ENCODE results near the gene NRXN2. TPM values are rescaled to one million over a fixed set of nuclear protein-coding genes. Genes with fewer than 3 reads are reported as not detected.
A peak's percentile ranks its signal among the peaks of the same experiment; 100 is the strongest.

Gene NRXN2
- total RNA-seq, 1 donor from 2014 or later = 2.2 TPM

GRCh38 chr11:64731601-64732000 lies 8.6 kb upstream of the NRXN2 start:
- Histone ChIP-seq H3K4me2 (no peak overlapping the region), H3F3A (ENCODE audit: low read depth) (peaks cover 19% of the 10 kb centered on the region), H3K36me3 (no peaks in the 10 kb centered on the region), H3K79me2 (ENCODE audit: low read depth) (no peaks in the 10 kb centered on the region), H4K20me1 (ENCODE audit: low read depth) (no peaks in the 10 kb centered on the region), H3K4me3 (no peak overlapping the region), H3K9me3 (ENCODE audit: low read depth) (no peaks in the 10 kb centered on the region), H3K4me1 (peaks cover 10% of the 10 kb centered on the region), H3K9ac (no peak overlapping the region), H3K27me3 (peaks cover 10% of the 10 kb centered on the region), H2AFZ (replicated peaks) (no peak overlapping the region), H3K27ac (no peak overlapping the region)
- DNase-seq (ENCODE audit: low spot score) = no peak
- Mint-ChIP-seq H3K4me1 (peaks cover 45% of the 10 kb centered on the region), H3K27ac (no peak overlapping the region), H3K4me3 (no peak overlapping the region), H3K36me3 (peaks cover 2% of the 10 kb centered on the region), H3K27me3 (ENCODE audit: insufficient read depth, low read depth) (peaks cover 9% of the 10 kb centered on the region), H3K9me3 (no peaks in the 10 kb centered on the region)
- TF ChIP-seq EZH2 (IDR thresholded peaks at IDR 0.05) (no peak), CTCF (IDR thresholded peaks at IDR 0.05) (no peak), EZH2phosphoT487 (IDR thresholded peaks at IDR 0.05) (no peak)

GRCh38 chr11:64729851-64730382 lies 6.9 kb upstream of the NRXN2 start:
- no peaks in the 10 kb centered on the region for H3K9me3 ChIP-seq (ENCODE audit: low read depth)
- peak overlapping the region; percentile 88 for H2AFZ ChIP-seq (replicated peaks)
- H3K4me1 ChIP-seq = peaks cover 25% of the 10 kb centered on the region
- H3F3A ChIP-seq (ENCODE audit: low read depth) = peaks cover 19% of the 10 kb centered on the region
- Mint-ChIP-seq H3K27ac (peak overlapping the region; percentile 77), H3K27me3 (ENCODE audit: insufficient read depth, low read depth) (peaks cover 7% of the 10 kb centered on the region), H3K9me3 (no peaks in the 10 kb centered on the region), H3K4me3 (peak overlapping the region; percentile 62), H3K4me1 (peaks cover 51% of the 10 kb centered on the region), H3K36me3 (peaks cover 2% of the 10 kb centered on the region)
- H3K27me3 ChIP-seq = peaks cover 10% of the 10 kb centered on the region
- no peak overlapping the region for H3K9ac ChIP-seq
- H3K36me3 ChIP-seq = no peaks in the 10 kb centered on the region
- H3K79me2 ChIP-seq (ENCODE audit: low read depth) = no peaks in the 10 kb centered on the region
- peak overlapping the region; percentile 70 for H3K4me2 ChIP-seq
- no peak overlapping the region for H3K4me3 ChIP-seq
- TF ChIP-seq EZH2phosphoT487 (IDR thresholded peaks at IDR 0.05) (no peak), EZH2 (IDR thresholded peaks at IDR 0.05) (no peak), CTCF (IDR thresholded peaks at IDR 0.05) (no peak)
- DNase-seq (ENCODE audit: low spot score) = peak; percentile 84
- no peaks in the 10 kb centered on the region for H4K20me1 ChIP-seq (ENCODE audit: low read depth)
- no peak overlapping the region for H3K27ac ChIP-seq

- no peak overlapping the region for H3K27ac ChIP-seq
- H4K20me1 ChIP-seq (ENCODE audit: low read depth) = no peaks in the 10 kb centered on the region
- no peak for TF ChIP-seq EZH2phosphoT487 (IDR thresholded peaks at IDR 0.05)
- TF ChIP-seq CTCF (IDR thresholded peaks at IDR 0.05) = no peak
- TF ChIP-seq EZH2 (IDR thresholded peaks at IDR 0.05) = no peak
- H3K4me3 Mint-ChIP-seq = no peak overlapping the region
- no peak for DNase-seq (ENCODE audit: low spot score)
- peaks cover 19% of the 10 kb centered on the region for H3F3A ChIP-seq (ENCODE audit: low read depth)
- no peak overlapping the region for H3K9ac ChIP-seq
- peaks cover 2% of the 10 kb centered on the region for H3K36me3 Mint-ChIP-seq
- H3K79me2 ChIP-seq (ENCODE audit: low read depth) = no peaks in the 10 kb centered on the region
- H3K27me3 ChIP-seq = peaks cover 10% of the 10 kb centered on the region
- no peak overlapping the region for H2AFZ ChIP-seq (replicated peaks)
- H3K9me3 Mint-ChIP-seq = no peaks in the 10 kb centered on the region
- H3K9me3 ChIP-seq (ENCODE audit: low read depth) = no peaks in the 10 kb centered on the region
- H3K4me3 ChIP-seq = no peak overlapping the region
- H3K27ac Mint-ChIP-seq = peak overlapping the region; percentile 57
- H3K36me3 ChIP-seq = no peaks in the 10 kb centered on the region
- peaks cover 25% of the 10 kb centered on the region for H3K4me1 ChIP-seq
- H3K4me2 ChIP-seq = no peak overlapping the region
- H3K27me3 Mint-ChIP-seq (ENCODE audit: insufficient read depth, low read depth) = peaks cover 9% of the 10 kb centered on the region
- peaks cover 56% of the 10 kb centered on the region for H3K4me1 Mint-ChIP-seq
Measured at GRCh38 chr11:64728757-64729365, 5.9 kb upstream of the NRXN2 start.
